H9 (cell line): Measurements from ENCODE around the gene COL18A1. TPM values are rescaled to one million over a fixed set of nuclear protein-coding genes. Genes with fewer than 3 reads are reported as not detected.

ENCODE experiments used
- DNase-seq: peaks from one replicate; pipeline ENCODE4 v3.0.0-alpha.2; 2017
- H2AFZ ChIP-seq: one replicate; pipeline ENCODE4 v1.6.1; 2013; ENCODE audit warnings: mild to moderate bottlenecking, low read length, control low read depth, moderate library complexity
- H2AK5ac ChIP-seq: 2 replicates; pipeline ENCODE4 v1.6.1; 2013; ENCODE audit warnings: low read length, control low read depth, mixed read lengths; ENCODE audit not compliant: insufficient read length
- H2BK120ac ChIP-seq: one replicate; pipeline ENCODE4 v1.6.1; 2013; ENCODE audit warnings: low read depth, mild to moderate bottlenecking, low read length, control low read depth, inconsistent platforms; ENCODE audit not compliant: poor library complexity, severe bottlenecking
- H2BK12ac ChIP-seq: 2 replicates; pipeline ENCODE4 v1.6.1; 2013; ENCODE audit warnings: low read length, control low read depth, mixed read lengths, low read depth; ENCODE audit not compliant: insufficient read length
- H2BK15ac ChIP-seq: 2 replicates; pipeline ENCODE4 v1.6.1; 2013; ENCODE audit warnings: low read depth, low read length, control low read depth
- H2BK20ac ChIP-seq: one replicate; pipeline ENCODE4 v1.6.1; 2013; ENCODE audit warnings: low read depth, mild to moderate bottlenecking, low read length, control low read depth, inconsistent platforms; ENCODE audit not compliant: poor library complexity, severe bottlenecking
- H2BK5ac ChIP-seq: 2 replicates; pipeline ENCODE4 v1.6.1; 2013; ENCODE audit warnings: low read length, control low read depth, mixed read lengths; ENCODE audit not compliant: insufficient read length
- H3K14ac ChIP-seq: 2 replicates; pipeline ENCODE4 v1.6.1; 2013; ENCODE audit warnings: low read length, control low read depth; ENCODE audit not compliant: insufficient read depth
- H3K18ac ChIP-seq: 2 replicates; pipeline ENCODE4 v1.6.1; 2013; ENCODE audit warnings: low read depth, mild to moderate bottlenecking, mixed read lengths, low read length, control low read depth; ENCODE audit not compliant: insufficient read length
- H3K23ac ChIP-seq: 2 replicates; pipeline ENCODE4 v1.6.1; 2013; ENCODE audit warnings: low read length, control low read depth, mixed read lengths, low read depth; ENCODE audit not compliant: insufficient read length
- H3K23me2 ChIP-seq: 2 replicates; pipeline ENCODE4 v1.6.1; 2013; ENCODE audit warnings: low read depth, mild to moderate bottlenecking, mixed read lengths, low read length, control low read depth; ENCODE audit not compliant: insufficient read length, poor library complexity, severe bottlenecking
- H3K27ac ChIP-seq: 2 replicates; pipeline ENCODE4 v1.5.1; 2013; ENCODE audit warnings: low read length, control low read depth, mixed read lengths, low read depth; ENCODE audit not compliant: insufficient read length
- H3K27me3 ChIP-seq: 2 replicates; pipeline ENCODE4 v1.6.1; 2013; ENCODE audit warnings: low read length, control low read depth, inconsistent platforms; ENCODE audit not compliant: insufficient read depth
- H3K4ac ChIP-seq: 2 replicates; pipeline ENCODE4 v1.6.1; 2013; ENCODE audit warnings: low read depth, mild to moderate bottlenecking, control low read depth, inconsistent platforms, low read length, moderate library complexity
- H3K4me1 ChIP-seq: 2 replicates; pipeline ENCODE4 v1.6.1; 2013; ENCODE audit warnings: low read length, control low read depth, inconsistent platforms; ENCODE audit not compliant: insufficient read depth
- H3K4me2 ChIP-seq: 2 replicates; pipeline ENCODE4 v1.6.1; 2013; ENCODE audit warnings: low read length, control low read depth, mixed read lengths; ENCODE audit not compliant: insufficient read length, insufficient read depth
- H3K56ac ChIP-seq: 2 replicates; pipeline ENCODE4 v1.6.1; 2013; ENCODE audit warnings: low read depth, mild to moderate bottlenecking, mixed read lengths, low read length, control low read depth; ENCODE audit not compliant: insufficient read length
- H3K79me1 ChIP-seq: 2 replicates; pipeline ENCODE4 v1.6.1; 2013; ENCODE audit warnings: low read depth, mild to moderate bottlenecking, moderate library complexity, low read length, control low read depth, inconsistent platforms; ENCODE audit not compliant: insufficient read depth, poor library complexity, severe bottlenecking
- H3K79me2 ChIP-seq: 2 replicates; pipeline ENCODE4 v1.6.1; 2013; ENCODE audit warnings: low read length, control low read depth, inconsistent platforms; ENCODE audit not compliant: insufficient read depth
- H3K9ac ChIP-seq: 2 replicates; pipeline ENCODE4 v1.6.1; 2013; ENCODE audit warnings: low read length, control low read depth, mixed read lengths; ENCODE audit not compliant: insufficient read length; ENCODE audit errors: extremely low read depth
- H3K9me3 ChIP-seq: one replicate; pipeline ENCODE4 v1.6.1; 2013; ENCODE audit warnings: low read depth, low read length, inconsistent platforms; ENCODE audit not compliant: control insufficient read depth
- H3T11ph ChIP-seq: one replicate; pipeline ENCODE4 v1.6.1; 2013; ENCODE audit warnings: mild to moderate bottlenecking, low read length, control low read depth, inconsistent platforms
- H4K20me1 ChIP-seq: one replicate; pipeline ENCODE4 v1.6.1; 2013; ENCODE audit not compliant: control insufficient read depth, insufficient read length, insufficient read depth
- H4K5ac ChIP-seq: 2 replicates; pipeline ENCODE4 v1.6.1; 2013; ENCODE audit warnings: low read depth, mild to moderate bottlenecking, mixed read lengths, low read length, control low read depth; ENCODE audit not compliant: insufficient read length
- H4K8ac ChIP-seq: replicated peaks from 2 replicates; pipeline ENCODE4 v1.6.1; 2013; ENCODE audit warnings: low read length, control low read depth, mixed read lengths, low read depth; ENCODE audit not compliant: insufficient read length
- H4K91ac ChIP-seq: 2 replicates; pipeline ENCODE4 v1.6.1; 2013; ENCODE audit warnings: low read depth, mild to moderate bottlenecking, moderate library complexity, mixed read lengths, low read length, control low read depth; ENCODE audit not compliant: insufficient read length
- H3K27ac Mint-ChIP-seq, 3 experiments: 2 replicates in 2 of 3; 3 replicates in 1 of 3; pipeline ENCODE4 v1.8.0; 2020 to 2021; ENCODE audit warnings: mixed read lengths in 3 of 3, mild to moderate bottlenecking in 1 of 3, moderate library complexity in 1 of 3
- H3K27me3 Mint-ChIP-seq: 2 replicates; pipeline ENCODE4 v1.8.0; 2021; ENCODE audit warnings: low read depth, mild to moderate bottlenecking, moderate library complexity, mixed read lengths
- H3K36me3 Mint-ChIP-seq, 3 experiments: 2 replicates in 2 of 3; 3 replicates in 1 of 3; pipeline ENCODE4 v1.8.0; 2020 to 2021; ENCODE audit warnings: low read depth in 3 of 3, mixed read lengths in 3 of 3; ENCODE audit not compliant: insufficient read depth in 1 of 3
- H3K4me1 Mint-ChIP-seq, 2 experiments: 2 replicates each; pipeline ENCODE4 v1.8.0; 2020; ENCODE audit warnings: mixed read lengths in 2 of 2
- H3K4me3 Mint-ChIP-seq, 2 experiments: 2 replicates in 1 of 2; 3 replicates in 1 of 2; pipeline ENCODE4 v1.8.0; 2020 to 2021; ENCODE audit warnings: mild to moderate bottlenecking in 2 of 2, mixed read lengths in 2 of 2, moderate library complexity in 1 of 2
- H3K9me3 Mint-ChIP-seq, 2 experiments: 2 replicates in 1 of 2; 3 replicates in 1 of 2; pipeline ENCODE4 v1.8.0; 2020; ENCODE audit warnings: mild to moderate bottlenecking in 2 of 2, mixed read lengths in 2 of 2, moderate library complexity in 1 of 2
- CTCF ChIP-seq: fragments of 200-600 bp; sonication (generic); conservative IDR thresholded peaks from 3 replicates; pipeline ENCODE4 v1.8.0; 2021; ENCODE audit warnings: antibody characterized with exemption, mild to moderate bottlenecking
- WGBS: extraction: QIAGEN DNeasy Blood & Tissue Kit; methylation state at CpG from one replicate; pipeline ENCODE4 v1.1.7; 2013; ENCODE audit warnings: missing lambda C conversion rate, low lambda C conversion rate, mixed read lengths; ENCODE audit not compliant: insufficient read length; ENCODE audit errors: extremely low coverage; 5-methylcytosine and 5-hydroxymethylcytosine counted together
- total RNA-seq: library from RNA; stranded (reverse); gene quantifications from 2 replicates; pipeline ENCODE4 v1.2.1, GENCODE V29; 2021

COL18A1 gene
- total RNA-seq, 1 experiment from 2014 or later: 232 TPM

GRCh38 chr21:45412909-45413611, 8.1 kb downstream of the COL18A1 start:
- Mint-ChIP-seq H3K4me1 (peaks cover 69 to 84% of the 10 kb centered on the region in 2 experiments), H3K36me3 (peaks cover 0 to 18% (median 9%) of the 10 kb centered on the region in 3 experiments; a peak in 6 of 7 replicates), H3K9me3 (no peaks in the 10 kb centered on the region), H3K4me3 (no peak overlapping the region), H3K27ac (peak overlapping the region in 1 of 3 experiments; percentile 18; a peak in 3 of 7 replicates), H3K27me3 (no peaks in the 10 kb centered on the region)
- DNase-seq: no peak
- Histone ChIP-seq H3K56ac (no peak overlapping the region), H2BK5ac (no peak overlapping the region), H3K23ac (no peak overlapping the region), H4K8ac (no peak overlapping the region), H3K4me1 (peaks cover 5% of the 10 kb centered on the region), H3K27me3 (no peaks in the 10 kb centered on the region), H3K14ac (no peak overlapping the region; the same call in 1 of the 2 replicates), H3K18ac (no peak overlapping the region), H3K4ac (no peak overlapping the region), H4K5ac (no peak overlapping the region), H3K79me1 (peaks cover 10% of the 10 kb centered on the region), H2AFZ (no peak overlapping the region), H2BK20ac (no peak overlapping the region), H3K4me2 (no peak overlapping the region), H4K20me1 (peaks cover 4% of the 10 kb centered on the region), H3T11ph (no peak overlapping the region), H2BK12ac (no peak overlapping the region), H3K79me2 (peaks cover 81% of the 10 kb centered on the region; the same call in 1 of the 2 replicates), H2BK15ac (no peak overlapping the region), H3K27ac (no peak overlapping the region), H3K23me2 (no peaks in the 10 kb centered on the region), H2BK120ac (no peak overlapping the region), H2AK5ac (no peak overlapping the region), H3K9ac (no peak overlapping the region), H4K91ac (no peak overlapping the region), H3K9me3 (no peaks in the 10 kb centered on the region)
- TF ChIP-seq CTCF: no peak
- WGBS: no CpG with 5 or more reads among the region's 27 CpGs
